ENCODE data around the gene MSH6.

- TF ChIP-seq GTF2I (CRISPR knock-in tag; conservative IDR thresholded peaks at IDR 0.05) (no peak), GRHL2 (CRISPR knock-in tag; IDR thresholded peaks at IDR 0.05; ENCODE audit: insufficient replicate concordance, severe bottlenecking) (no peak), CTCF (IDR thresholded peaks at IDR 0.05) (no peak), ATF2 (CRISPR knock-in tag; IDR thresholded peaks at IDR 0.05; ENCODE audit: borderline replicate concordance, low read depth) (no peak), STAT6 (CRISPR knock-in tag; conservative IDR thresholded peaks at IDR 0.05; ENCODE audit: low read depth) (no peak), ZNF138 (CRISPR knock-in tag; conservative IDR thresholded peaks at IDR 0.05) (no peak), USF1 (CRISPR knock-in tag; IDR thresholded peaks at IDR 0.05) (no peak), TEAD4 (CRISPR knock-in tag; IDR thresholded peaks at IDR 0.05) (no peak), USF2 (CRISPR knock-in tag; IDR thresholded peaks at IDR 0.05) (no peak), TCF7 (CRISPR knock-in tag; IDR thresholded peaks at IDR 0.05; ENCODE audit: low read depth) (no peak)
Observed at GRCh38 chr2:47833516-47833968, 50.6 kb downstream of the MSH6 start.
